GM19467 (cell line): ENCODE measurements around the gene LBHD2.
"Not testable (repeated sequence)": the region's sequence is repeated elsewhere in the genome, so short reads cannot be mapped to it uniquely, and the experiment has no call there.

ENCODE experiments used
- ATAC-seq: cut with Tn5 transposase; IDR thresholded peaks from one replicate; pipeline ENCODE4 v1.9.1; 2021; ENCODE audit warnings: mild to moderate bottlenecking, moderate library complexity; ENCODE audit not compliant: unreplicated experiment

Gene LBHD2

GRCh38 chr14:103117499-103117898 lies 33.5 kb downstream of the LBHD2 start:
- not testable (repeated sequence) for ATAC-seq

GRCh38 chr14:103118018-103118662 lies 34.1 kb downstream of the LBHD2 start:
- ATAC-seq = no peak

DNA sequence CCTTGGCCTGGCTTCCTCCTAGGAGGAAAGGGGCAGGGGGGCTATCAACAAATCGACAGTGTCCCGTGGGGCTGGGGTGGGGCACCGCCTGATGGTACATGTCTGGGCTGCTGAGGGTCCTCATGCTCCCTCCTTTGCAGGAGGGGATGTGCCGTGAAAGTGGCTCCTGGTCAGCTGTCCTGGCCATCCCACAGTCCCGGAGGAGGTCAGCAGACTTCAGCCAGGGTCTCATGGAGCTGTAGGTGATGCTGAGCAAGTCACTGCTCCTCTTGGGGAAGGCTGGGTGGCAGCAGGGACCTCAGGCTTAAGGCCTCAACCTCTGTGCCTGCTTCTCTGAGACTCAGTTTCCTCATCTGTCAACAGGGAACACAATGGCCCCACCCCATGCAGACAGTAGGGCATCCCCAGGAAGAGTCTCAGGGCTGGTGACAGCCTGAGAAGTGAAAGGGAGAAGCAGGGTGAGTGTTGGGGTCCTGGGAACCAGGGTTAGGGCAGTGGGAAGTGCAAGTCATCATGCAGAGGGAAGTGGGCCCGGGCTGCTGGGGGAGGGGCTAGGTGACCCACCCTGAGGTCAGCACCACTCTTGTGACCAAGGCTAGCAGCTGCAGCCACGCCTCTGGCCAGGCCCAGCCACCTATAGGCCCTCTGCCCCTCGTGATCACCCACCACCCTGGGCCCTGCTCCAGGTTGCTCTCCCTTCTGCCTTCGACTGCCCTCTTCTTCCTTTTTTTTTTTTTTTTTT lies 34.8 kb downstream of the LBHD2 start:
- no peak for ATAC-seq

DNA sequence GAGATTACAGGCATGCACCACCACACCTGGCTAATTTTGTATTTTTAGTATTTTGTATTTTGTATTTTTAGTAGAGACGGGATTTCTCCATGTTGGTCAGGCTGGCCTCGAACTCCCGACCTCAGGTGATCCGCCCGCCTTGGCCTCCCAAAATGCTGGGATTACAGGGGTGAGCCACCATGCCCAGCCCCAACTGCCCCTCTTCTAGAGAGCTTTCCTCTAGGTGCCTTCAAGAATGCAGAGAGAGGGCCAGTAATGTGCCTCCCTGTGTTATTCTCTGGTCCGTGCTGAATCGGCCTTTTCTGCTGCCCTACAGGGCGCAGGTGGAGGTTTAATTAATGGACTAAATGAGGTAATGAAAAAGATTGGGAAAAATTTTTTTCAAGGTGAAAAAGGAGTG lies 35.5 kb downstream of the LBHD2 start:
- ATAC-seq = not testable (repeated sequence)

- ATAC-seq = no peak
Observed at GRCh38 chr14:103121121-103121845, 37.3 kb downstream of the LBHD2 start.

DNA sequence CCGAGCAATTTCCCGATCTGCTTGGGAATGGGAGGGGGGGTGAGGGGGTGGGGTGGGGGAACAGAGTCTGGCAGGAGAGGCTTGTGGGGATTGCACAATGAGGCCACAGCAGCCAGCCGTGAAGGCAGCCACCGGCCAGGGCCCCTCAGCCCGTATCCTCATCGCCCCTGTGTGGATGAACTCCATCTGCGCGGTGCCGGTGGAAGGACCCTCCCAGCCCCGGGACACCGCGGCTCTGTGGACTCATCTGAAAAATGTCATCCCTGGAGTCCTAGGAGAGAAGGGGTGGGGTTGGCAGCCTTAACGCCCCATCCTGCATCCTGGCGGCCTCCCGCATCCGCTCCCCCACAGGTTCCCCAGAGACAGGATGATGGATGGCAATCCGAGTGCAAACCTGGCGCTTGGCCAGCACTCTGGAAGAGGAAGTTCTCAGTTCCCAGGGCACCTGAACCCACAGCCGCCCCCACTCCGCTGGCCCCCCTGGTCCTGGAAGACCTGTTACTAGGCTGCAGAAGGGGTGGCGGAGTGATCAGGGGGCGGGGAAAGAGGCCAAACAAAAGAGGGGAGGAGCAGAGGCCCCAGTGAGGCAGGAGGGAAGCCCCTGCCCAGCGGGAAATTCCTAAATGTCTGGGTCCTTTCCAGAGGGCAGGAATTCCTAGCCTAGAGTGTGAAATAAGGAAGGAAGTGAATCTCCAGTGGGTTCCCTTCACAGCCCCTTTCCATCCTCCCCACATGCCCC lies 38.0 kb downstream of the LBHD2 start:
- no peak for ATAC-seq

DNA sequence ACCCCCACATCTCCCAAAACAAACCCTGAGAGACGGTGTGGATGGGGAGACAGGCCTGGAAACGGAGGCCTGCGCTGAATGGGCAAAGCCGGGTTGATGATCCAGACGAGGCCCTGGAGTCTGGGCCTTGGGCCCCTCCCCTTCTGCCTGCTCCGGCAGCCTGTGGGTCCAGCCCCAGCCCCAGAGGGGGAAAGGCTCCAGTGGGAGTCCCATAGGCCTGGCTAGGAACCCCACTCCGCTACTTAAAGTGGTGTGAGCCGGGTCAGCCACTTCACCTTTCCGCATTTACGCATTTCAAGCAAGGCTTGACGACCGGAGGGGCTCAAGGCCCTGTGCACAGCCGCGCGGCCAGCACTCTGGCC lies 38.6 kb downstream of the LBHD2 start:
- ATAC-seq = no peak

GRCh38 chr14:103122947-103123633 lies 39.1 kb downstream of the LBHD2 start, which contains the start of gene TNFAIP2:
Gene TNFAIP2, plus strand, starts transcription at chr14:103123461. Its CDS starts 2,997 bp downstream, at chr14:103126458.
- ATAC-seq = no peak

- no peak for ATAC-seq
Observed at GRCh38 chr14:103123634-103124500, 39.9 kb downstream of the LBHD2 start.

- no peak for ATAC-seq
Observed at GRCh38 chr14:103124501-103125001, 40.5 kb downstream of the LBHD2 start.

DNA sequence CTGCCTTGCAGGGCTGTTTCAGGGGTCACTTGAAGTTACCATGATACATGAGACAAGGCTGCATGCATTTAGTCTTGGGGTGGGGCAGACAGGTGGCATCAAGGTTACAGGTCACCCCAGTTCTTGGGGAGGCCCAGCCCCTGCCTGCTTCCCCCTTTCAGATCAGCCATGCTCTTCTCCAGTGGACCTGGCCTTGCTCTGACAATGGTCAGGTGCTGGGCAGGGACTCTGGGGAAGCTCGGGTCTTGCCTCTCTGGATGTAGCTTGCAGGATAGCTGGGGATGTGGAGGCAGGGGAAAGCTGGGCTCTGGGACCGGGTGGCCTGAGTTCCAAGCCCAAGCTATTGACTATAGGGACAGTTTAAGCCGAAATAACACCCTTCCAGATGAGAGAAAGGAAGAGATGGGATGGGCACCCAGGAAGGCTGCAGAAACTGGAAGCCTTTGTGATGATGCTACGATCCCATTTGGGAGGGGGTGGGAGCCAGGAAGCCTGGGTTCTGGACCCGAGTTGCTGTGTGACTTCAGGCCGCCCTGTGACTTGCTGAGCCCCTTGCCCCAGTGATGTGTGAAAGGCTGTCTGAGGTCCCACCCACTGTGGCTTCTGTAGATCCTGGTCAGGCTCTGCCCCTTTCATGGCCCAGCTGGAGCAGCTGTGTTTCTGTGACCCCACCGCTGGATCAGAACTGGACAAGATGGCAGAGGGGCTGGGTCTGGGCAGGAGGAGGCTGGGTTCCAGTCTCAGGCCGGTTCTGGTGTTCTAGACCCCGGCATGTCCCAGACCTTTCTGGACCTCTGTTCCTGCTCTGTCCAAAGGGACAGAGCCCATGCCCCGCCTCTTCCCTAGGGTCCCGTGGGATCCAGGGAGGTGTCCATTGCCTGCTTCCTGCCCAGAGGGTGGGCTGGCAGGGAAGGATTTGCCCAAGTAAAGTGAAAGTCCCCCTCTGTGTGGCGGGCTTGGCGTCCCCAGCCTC lies 41.4 kb downstream of the LBHD2 start:
- no peak for ATAC-seq

- no peak for ATAC-seq
Observed at GRCh38 chr14:103126088-103126872, 42.3 kb downstream of the LBHD2 start.

DNA sequence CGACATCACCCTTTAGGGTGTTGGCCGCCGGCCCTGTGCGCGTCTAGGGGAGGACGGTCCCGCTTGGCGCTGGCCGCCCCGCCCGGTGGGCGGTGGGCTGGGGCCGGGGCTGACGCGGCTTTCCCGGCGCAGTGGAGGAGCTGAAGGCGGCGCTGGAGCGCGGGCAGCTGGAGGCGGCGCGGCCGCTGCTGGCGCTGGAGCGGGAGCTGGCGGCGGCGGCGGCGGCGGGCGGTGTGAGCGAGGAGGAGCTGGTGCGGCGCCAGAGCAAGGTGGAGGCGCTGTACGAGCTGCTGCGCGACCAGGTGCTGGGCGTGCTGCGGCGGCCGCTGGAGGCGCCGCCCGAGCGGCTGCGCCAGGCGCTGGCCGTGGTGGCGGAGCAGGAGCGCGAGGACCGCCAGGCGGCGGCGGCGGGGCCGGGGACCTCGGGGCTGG lies 42.9 kb downstream of the LBHD2 start:
- no peak for ATAC-seq

DNA sequence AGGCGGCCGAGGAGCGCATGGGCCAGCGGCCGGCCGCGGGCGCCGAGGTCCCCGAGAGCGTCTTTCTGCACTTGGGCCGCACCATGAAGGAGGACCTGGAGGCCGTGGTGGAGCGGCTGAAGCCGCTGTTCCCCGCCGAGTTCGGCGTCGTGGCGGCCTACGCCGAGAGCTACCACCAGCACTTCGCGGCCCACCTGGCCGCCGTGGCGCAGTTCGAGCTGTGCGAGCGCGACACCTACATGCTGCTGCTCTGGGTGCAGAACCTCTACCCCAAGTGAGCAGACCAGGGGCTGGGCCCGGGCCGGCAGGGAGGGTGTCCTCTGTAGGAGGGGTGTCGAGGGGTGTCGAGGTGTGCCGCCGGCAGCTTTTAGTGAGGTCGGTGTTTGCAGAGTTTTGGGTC lies 43.3 kb downstream of the LBHD2 start:
- no peak for ATAC-seq

GRCh38 chr14:103127861-103128598 lies 44.0 kb downstream of the LBHD2 start:
- ATAC-seq = no peak

- no peak for ATAC-seq
Observed at GRCh38 chr14:103128631-103129300, 44.8 kb downstream of the LBHD2 start.
